Measurements from ENCODE around the gene PIK3IP1. TPM values are rescaled to one million over a fixed set of nuclear protein-coding genes. Genes with fewer than 3 reads are reported as not detected.
"Not testable (repeated sequence)": the region's sequence is repeated elsewhere in the genome, so short reads cannot be mapped to it uniquely, and the experiment has no call there.

PIK3IP1 gene
- total RNA-seq, 1 experiment from 2014 or later: 1.6 TPM

- no peak for DNase-seq (ENCODE audit: low spot score)
Observed at GRCh38 chr22:31250740-31251600, 41.3 kb downstream of the PIK3IP1 start.

DNA sequence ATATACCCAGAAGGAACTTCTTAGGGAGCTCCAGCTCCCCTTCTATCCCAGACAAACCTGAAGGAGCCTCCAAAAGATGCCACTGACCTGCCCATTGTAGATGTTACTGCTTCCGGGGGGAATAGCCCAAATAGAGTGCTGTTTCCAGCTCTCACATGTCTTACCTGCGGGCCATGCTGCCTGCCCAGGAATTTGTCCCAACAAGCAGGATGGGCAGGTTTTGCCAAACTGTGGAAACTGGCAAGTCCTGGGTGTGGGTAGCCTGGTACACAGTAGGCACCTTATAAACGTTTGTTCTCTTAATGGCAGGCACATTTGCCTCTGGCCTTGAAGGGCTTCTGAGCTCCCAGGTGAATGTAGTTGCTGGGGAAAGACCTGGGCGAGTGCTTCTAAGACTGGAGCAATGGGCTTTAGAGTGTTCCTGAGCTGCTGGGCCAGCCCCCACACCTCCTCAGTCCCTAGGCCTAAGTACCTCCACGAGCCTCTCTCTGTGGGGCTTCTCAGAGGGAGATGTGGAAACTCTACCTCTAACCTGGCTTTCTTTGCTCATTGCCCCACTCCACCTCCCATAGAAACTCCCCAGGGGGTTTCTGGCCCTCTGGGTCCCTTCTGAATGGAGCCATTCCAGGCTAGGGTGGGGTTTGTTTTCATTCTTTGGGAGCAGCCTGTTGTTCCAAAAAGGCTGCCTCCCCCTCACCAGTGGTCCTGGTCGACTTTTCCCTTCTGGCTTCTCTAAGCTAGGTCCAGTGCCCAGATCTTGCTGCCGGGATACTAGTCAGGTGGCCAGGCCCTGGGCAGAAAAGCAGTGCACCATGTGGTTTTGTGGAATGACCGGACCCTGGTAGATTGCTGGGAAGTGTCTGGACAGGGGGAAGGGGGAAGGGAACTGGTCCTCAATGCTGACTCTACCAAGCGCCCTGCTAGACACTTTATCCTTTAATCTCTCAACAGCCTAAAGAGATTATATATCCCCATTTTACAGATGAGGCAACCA is 43.0 kb downstream of the PIK3IP1 start:
- DNase-seq (ENCODE audit: low spot score): no peak

- peak; percentile 44 for DNase-seq (ENCODE audit: low spot score)
Observed at GRCh38 chr22:31248138-31248745, 44.0 kb downstream of the PIK3IP1 start.

DNA sequence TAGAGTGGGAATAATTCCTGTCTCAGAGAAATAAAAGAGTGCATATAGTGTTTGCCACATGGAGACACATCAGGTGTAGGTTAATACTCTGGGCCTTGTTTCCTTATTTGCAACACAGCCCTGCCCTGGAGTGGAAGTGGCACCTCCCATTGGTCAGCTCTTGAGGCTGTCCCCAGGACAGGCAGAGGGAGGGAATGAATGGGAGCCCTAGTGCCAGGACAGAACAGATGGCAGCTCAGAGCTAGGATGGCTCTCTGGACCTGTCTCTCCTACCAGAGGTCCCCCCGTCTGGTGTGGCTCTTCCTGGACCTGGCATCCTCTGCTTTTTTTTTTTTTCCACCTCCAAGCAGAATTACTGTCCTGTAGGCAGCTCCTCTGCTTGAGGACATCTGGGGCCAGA is 44.6 kb downstream of the PIK3IP1 start:
- DNase-seq (ENCODE audit: low spot score): no peak

GRCh38 chr22:31246687-31247086 is 45.6 kb downstream of the PIK3IP1 start:
- no peak for DNase-seq (ENCODE audit: low spot score)

- DNase-seq (ENCODE audit: low spot score): not testable (repeated sequence)
Observed at GRCh38 chr22:31245998-31246397, 46.3 kb downstream of the PIK3IP1 start.

DNA sequence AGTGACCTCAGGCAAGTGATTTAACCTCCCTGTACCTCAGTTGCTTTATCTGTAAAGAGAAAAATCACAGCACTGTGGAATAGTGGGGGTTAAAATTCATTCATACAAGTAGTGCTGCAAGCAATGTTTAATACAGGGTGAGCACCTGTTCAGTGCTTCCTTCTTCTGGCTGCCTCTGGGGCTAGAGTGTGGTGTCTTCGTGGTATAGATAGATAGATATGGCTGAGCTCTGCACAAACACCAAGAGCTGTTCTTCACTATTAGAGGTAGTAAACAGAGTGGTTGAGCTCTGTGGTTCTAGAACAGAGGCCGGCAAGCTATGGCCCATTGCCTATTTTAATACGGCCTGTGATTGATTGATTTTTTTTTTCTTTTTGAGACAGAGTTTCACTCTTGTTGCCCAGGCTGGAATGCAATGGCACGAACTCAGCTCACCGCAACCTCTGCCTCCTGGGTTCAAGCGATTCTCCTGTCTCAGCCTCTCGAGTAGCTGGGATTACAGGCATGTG is 47.3 kb downstream of the PIK3IP1 start:
- no peak for DNase-seq (ENCODE audit: low spot score)

- DNase-seq (ENCODE audit: low spot score): no peak
Observed at GRCh38 chr22:31244046-31244942, 48.0 kb downstream of the PIK3IP1 start.

GRCh38 chr22:31243339-31244045 is 48.8 kb downstream of the PIK3IP1 start:
- DNase-seq (ENCODE audit: low spot score): no peak

DNA sequence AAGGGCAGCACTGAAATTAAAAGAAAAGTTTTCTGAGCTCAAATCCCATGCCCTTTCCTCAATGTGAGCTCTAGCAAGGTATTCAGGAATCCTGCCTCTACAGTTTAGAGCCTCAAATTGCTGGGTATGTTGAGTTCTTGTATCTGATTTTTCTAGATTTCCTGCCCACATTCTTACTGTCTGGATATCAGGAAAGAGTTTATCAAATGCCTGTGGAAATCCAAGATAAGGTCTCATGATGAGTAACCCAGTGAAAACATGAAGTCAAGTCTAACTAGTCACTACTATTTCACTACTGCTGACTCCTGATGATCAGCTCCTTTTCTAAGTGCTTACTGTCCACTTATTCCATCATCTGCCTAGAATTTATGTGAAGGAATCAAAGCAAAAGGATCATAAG is 50.4 kb downstream of the PIK3IP1 start:
- DNase-seq (ENCODE audit: low spot score): no peak

DNA sequence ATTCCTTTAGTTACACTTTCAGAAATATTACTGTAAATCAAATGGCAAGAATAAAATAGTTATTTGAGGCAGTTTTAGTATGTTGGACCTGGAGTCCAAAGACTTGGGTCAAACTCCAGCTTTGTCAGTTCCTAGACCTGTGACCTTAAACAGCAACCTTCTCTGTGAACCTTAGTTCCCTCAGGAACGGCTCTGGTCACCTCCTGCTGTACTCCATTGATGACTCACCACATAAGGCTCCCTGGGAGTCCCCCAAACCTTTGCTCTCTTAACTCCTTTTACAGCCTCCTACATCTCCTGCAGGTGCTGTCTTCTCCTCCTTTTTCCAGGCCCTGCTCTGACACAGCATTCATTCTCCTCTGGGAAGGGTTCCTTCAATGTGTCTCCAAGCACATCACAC is 51.1 kb downstream of the PIK3IP1 start:
- DNase-seq (ENCODE audit: low spot score): no peak

DNA sequence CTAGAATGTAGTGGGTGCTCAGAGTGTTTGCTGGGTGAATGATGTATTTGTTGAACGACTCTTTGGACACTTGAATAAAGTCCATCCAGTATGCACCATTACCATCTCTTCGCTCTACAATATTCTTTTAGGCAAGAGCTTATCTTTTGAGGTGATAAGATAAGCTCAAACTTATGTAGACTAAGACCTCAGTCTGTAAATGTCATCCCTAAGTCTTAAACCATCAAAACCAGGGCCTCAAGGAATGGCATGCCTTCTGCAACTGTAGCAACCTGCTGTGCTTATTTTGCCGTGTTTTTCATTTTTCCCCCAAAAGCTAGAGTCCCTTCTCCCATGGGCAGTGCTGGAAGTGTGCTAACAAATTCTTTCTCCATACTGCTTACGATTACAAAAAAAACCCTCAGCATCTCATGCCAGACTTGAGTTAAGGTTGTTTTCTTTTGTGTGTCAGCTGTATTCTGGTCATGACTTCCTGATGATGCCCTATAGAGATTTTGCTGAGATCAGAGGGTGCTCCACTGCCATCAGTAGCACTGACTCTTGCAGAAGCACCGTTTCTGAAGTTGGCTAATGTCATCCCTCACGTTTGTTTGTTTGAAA is 52.4 kb downstream of the PIK3IP1 start:
- DNase-seq (ENCODE audit: low spot score): no peak

DNA sequence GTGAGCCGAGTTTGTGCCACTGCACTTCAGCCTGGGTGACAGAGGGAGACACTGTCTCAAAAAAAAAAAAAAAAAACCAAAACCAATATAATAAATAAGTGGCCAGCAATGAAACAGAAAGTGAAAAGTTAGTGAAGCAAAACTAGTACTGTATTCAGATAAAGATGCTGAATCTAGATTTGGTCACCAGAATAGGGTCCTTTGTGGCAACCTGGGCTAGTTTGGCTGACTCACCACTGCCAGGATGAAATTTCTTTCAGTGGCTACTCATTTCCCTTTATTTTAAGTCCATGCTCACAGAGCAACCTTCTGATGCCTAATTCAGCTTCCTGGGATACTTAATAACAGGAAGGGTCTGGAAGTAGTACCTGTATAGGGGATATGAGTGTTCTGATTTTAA is 54.2 kb downstream of the PIK3IP1 start:
- DNase-seq (ENCODE audit: low spot score): no peak

GRCh38 chr22:31236044-31236443 is 56.2 kb downstream of the PIK3IP1 start:
- not testable (repeated sequence) for DNase-seq (ENCODE audit: low spot score)

DNA sequence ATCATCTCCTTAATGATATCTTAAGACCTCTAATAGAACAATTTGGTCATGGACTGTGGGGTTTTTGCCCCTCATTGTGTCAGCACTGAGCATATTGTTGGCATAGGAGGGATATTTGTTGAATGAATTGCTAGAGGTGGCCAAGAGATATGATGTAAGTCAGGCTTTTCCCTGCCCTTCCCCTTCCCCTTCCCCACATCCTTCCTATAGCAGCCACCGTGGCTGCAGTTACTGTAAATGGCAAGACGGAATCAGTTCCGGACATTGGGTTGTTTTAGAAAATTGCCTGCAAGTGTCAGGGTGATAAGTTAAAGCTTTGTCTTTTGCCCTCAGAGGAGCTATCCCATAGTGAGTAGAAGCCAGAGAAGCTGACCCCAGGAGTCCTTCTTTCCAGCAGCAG is 57.2 kb downstream of the PIK3IP1 start:
- DNase-seq (ENCODE audit: low spot score): no peak

DNA sequence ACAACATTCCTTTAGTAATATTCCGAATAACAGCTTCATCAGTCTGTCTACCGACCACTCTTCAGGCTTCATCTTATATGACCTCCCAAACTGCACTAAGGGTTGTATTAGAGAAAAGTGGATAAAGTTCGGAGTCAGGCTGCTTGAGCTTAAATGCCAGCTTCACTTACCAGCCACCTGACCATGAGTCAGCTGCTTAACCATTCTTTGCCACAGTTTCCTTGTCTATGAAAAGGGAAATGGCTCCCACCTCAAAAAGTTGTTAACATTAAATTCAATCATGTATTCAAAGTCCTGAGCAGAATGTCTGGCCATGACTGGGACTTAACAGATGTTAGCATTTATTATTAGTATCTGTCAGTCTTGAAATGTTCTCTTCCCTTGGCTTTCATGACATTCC is 59.3 kb downstream of the PIK3IP1 start:
- DNase-seq (ENCODE audit: low spot score): no peak

All from HT-29 (cell line).